GM12872 (cell line): ENCODE data around the gene SLC25A29.

ENCODE experiments used
- TF ChIP-seq, protein P1 (sequence below): IDR thresholded peaks from 3 replicates; pipeline ENCODE4 v1.5.1; 2011; ENCODE audit warnings: low read depth, mild to moderate bottlenecking, low read length, moderate library complexity; ENCODE audit not compliant: insufficient read depth

The SLC25A29 gene

DNA sequence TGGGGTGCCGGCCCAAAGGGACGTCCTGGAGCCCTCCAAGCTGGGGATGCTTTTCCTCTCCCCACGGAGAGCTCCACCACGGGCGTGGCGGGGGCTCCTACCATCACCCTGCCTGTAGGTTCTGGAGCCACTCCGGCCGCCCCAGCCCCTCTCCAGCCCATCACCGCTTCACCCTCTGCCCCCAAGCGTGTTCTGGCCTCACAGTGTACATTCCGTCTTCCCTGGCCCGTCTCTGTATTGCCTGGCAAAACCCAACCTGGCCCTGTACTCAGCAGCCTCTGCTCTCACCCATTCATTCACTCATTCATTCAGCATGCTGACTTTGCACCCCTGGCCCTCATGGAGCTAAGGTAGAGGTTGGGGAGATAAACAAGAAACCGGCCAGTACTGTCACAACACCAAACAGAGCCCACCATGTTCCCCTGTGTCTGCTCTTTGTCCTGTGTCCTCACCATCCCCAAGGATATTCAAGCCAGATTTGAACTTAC is 20.3 kb downstream of the SLC25A29 start:
- TF ChIP-seq, protein P1, sequence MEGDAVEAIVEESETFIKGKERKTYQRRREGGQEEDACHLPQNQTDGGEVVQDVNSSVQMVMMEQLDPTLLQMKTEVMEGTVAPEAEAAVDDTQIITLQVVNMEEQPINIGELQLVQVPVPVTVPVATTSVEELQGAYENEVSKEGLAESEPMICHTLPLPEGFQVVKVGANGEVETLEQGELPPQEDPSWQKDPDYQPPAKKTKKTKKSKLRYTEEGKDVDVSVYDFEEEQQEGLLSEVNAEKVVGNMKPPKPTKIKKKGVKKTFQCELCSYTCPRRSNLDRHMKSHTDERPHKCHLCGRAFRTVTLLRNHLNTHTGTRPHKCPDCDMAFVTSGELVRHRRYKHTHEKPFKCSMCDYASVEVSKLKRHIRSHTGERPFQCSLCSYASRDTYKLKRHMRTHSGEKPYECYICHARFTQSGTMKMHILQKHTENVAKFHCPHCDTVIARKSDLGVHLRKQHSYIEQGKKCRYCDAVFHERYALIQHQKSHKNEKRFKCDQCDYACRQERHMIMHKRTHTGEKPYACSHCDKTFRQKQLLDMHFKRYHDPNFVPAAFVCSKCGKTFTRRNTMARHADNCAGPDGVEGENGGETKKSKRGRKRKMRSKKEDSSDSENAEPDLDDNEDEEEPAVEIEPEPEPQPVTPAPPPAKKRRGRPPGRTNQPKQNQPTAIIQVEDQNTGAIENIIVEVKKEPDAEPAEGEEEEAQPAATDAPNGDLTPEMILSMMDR: no peak

DNA sequence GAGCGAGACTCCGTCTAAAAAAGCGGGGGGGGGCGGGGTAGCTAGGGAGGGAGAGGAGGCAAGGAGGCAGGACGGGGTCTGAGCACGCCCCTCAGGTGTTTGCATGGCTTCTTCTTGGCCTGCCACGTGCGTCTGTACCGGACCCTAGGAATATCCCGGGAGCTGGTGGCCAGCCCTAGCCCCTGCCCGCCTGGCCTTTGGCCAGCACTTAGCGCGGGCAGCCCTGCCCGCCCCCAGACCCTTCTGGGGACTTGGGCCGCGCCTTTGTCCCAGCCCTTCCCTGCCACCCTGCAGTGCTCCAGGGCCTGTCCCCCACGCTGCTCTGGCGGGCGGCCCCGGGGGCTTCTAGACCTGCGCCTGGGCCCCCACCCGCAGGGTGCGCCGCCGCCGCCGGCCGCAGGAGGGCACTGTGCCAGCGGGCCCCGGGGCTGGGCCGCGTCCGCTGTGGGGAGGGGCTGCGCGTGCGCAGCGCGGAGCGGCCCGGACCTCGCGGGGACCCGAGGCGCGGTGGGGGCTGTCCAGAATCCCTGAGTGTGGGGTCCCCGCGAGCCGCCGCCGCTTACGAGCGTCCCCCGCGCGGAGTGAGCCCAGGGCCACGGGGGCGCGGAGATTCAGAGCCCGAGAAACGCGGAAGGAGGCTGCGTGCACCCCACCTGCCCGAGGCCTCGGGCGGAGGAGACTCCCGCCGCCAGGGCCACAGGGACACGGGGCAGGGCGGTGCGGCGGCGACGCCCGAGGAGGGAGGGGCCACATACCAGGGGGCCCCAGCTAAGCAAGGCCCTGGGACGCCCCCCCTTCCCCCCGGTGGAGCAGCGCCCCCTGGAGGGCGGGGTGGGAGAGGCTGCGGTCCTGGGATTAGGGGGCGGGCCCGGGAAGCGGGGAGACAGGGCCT is 21.0 kb downstream of the SLC25A29 start:
- TF ChIP-seq, protein P1: peak; percentile 79

DNA sequence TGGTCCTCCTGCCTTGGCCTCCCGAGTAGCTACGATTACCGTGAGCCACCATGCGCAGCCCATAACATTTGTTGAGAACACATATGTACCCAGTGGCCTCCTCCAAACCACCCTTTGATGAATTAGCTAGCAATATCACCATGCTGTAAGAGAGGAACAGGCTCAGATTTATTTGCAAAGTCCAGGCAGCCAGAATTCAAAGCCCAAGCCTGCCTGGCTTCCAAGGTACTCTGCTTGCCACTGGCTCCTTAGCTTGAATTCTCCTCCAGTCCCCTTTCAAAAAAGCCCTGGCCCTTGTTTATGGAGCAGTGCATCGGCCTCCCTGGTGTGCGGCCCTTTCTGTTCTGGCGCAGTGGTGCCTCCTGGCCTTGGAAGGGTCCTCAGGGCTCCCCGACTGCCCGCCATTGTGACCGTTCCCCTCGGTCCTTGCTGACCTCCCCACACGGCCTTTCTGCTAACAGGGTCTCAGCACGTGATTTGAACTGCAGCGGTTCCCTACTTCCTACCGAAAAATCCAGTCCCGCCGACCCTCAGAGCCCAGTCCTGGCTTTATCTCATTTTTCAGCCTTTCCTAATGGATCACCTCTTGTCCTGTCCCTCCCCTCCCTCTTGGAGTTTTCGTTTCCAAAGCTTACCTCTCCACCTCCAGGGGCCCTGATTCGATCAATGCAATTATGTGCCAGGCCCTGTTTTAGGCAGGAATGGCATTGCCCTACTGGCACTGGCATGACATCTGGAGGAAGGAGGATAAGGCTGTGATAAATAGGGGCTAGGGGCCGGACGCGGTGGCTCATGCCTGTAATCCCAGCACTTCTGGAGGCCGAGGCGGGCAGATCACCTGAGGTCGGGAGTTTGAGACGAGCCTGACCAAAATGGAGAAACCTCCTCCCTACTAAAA is 22.0 kb downstream of the SLC25A29 start:
- TF ChIP-seq, protein P1: no peak

DNA sequence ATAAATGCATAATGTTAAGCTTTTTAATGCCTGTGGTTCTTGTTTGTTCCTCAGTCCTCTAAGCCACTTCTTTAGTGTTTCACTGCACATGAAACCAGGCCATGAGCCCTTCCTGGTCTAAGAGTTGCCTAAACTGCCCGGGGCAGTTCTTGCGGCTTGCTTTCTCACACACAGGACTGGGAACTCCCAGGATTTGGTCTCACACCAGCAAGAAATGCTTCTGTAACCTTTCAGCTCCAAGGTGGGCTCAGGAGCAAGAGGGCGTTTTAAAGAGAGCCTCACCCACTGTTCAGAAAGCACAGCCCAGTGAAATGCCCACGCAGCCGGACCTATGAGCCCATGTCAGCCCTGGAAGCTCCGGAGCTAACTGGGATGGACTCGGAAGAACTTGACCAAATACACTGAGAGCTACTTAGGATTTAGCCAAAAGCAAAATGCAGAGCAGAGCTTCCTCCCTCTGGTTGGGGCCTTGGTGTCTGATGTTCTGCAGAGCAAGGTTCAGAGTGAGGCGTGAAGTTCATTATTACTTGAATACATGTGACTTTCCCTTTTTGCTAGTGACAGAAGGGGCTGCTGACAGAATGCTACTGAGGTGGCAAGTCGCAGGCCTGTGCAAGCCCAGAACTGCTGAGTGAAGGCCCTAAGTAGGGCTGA is 23.4 kb downstream of the SLC25A29 start:
- TF ChIP-seq, protein P1: no peak

DNA sequence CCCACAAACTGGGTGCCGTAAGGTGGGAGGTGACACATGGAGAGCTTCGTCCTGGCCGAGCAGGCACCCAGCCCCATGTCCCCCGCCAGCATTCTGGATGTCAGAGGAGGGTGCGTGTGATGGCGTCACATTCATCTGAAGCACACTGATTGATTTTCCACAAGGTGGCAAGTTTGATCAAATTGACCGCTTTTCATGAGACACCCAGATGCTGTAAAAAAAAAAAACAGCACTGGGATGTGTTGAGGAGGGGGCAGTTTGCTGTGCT is 24.2 kb downstream of the SLC25A29 start:
- TF ChIP-seq, protein P1: no peak

DNA sequence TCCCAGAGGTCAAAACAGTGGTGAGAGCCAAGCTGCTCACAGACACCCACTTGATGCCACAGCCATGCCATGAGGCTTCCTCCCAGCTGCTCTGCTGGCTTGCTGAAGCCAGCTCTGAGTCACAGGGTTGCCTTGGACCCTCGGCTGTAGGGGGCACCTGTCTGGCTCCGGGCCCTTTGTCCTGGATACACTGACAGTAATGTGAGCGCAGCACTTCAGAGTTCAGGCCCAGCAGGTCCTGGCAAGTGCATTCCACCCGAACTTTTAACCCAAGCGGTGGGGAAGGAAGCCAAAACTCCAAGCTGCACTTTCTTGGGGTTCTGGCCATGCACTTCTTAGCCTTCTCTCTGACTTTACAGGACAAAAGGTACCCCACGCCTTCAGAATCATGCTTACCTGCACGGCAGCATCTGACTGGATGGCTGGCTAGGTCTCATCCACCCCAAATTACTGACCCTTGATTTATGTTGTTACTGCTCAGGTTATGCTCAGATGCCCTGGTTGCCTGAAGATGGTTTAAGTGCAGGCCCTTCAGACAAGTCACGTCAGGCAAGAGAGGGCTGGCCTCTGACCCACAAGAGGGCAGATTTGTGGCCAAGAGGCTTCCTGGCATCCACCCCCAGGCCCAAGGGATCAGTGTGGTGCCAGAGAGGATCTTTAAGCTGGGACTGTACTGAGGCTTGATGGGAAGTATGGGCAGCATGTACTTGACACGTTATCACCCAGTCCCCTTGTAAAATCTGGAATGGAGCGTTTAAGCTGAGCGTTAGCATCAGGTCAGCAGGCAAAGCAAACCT is 24.8 kb downstream of the SLC25A29 start:
- TF ChIP-seq, protein P1: no peak
